ENCODE data around the gene UNC5C.

UNC5C gene

GRCh38 chr4:95547715-95548471, 880 bp downstream of the UNC5C start:
- no peak overlapping the region for H3K4me3 ChIP-seq (ENCODE audit: control insufficient read depth, low read depth, low read length)
- no peak for DNase-seq (ENCODE audit: low read depth)
- TF ChIP-seq CTCF (conservative IDR thresholded peaks at IDR 0.05; ENCODE audit: control insufficient read depth, insufficient read depth, low read depth, low read length): no peak

- H3K4me3 ChIP-seq (ENCODE audit: control insufficient read depth, low read depth, low read length): no peak overlapping the region
- TF ChIP-seq CTCF (conservative IDR thresholded peaks at IDR 0.05; ENCODE audit: control insufficient read depth, insufficient read depth, low read depth, low read length): no peak
- no peak for DNase-seq (ENCODE audit: low read depth)
Measured at GRCh38 chr4:95546866-95547714, 1.7 kb downstream of the UNC5C start.

- no peak for TF ChIP-seq CTCF (conservative IDR thresholded peaks at IDR 0.05; ENCODE audit: control insufficient read depth, insufficient read depth, low read depth, low read length)
- no peak overlapping the region for H3K4me3 ChIP-seq (ENCODE audit: control insufficient read depth, low read depth, low read length)
- DNase-seq (ENCODE audit: low read depth): no peak
Measured at GRCh38 chr4:95546221-95546620, 2.6 kb downstream of the UNC5C start.

GRCh38 chr4:95545546-95545945, 3.2 kb downstream of the UNC5C start:
- H3K4me3 ChIP-seq (ENCODE audit: control insufficient read depth, low read depth, low read length): no peak overlapping the region

GRCh38 chr4:95544113-95545103, 4.4 kb downstream of the UNC5C start:
- no peak overlapping the region for H3K4me3 ChIP-seq (ENCODE audit: control insufficient read depth, low read depth, low read length)
- TF ChIP-seq CTCF (conservative IDR thresholded peaks at IDR 0.05; ENCODE audit: control insufficient read depth, insufficient read depth, low read depth, low read length): no peak
- no peak for DNase-seq (ENCODE audit: low read depth)

More at GRCh38 chr4:95545546-95545945, 3.2 kb downstream of the UNC5C start:
- no peak for TF ChIP-seq CTCF (conservative IDR thresholded peaks at IDR 0.05; ENCODE audit: control insufficient read depth, insufficient read depth, low read depth, low read length)
- DNase-seq (ENCODE audit: low read depth): no peak
